GM18870 (cell line): Measurements from ENCODE around the gene BRIP1.
"Not testable (repeated sequence)": the region's sequence is repeated elsewhere in the genome, so short reads cannot be mapped to it uniquely, and the experiment has no call there.

ENCODE experiments used
- ATAC-seq: cut with Tn5 transposase; IDR thresholded peaks from one replicate; pipeline ENCODE4 v1.9.1; 2021; ENCODE audit warnings: moderate library complexity; ENCODE audit not compliant: unreplicated experiment

BRIP1 gene

GRCh38 chr17:61805399-61805798 lies 57.9 kb downstream of the BRIP1 start:
- ATAC-seq = no peak

GRCh38 chr17:61803796-61804195 lies 59.5 kb downstream of the BRIP1 start:
- no peak for ATAC-seq

- ATAC-seq = no peak
These were observed 60.1 kb downstream of the BRIP1 start for GRCh38 chr17:61803216-61803615.

DNA sequence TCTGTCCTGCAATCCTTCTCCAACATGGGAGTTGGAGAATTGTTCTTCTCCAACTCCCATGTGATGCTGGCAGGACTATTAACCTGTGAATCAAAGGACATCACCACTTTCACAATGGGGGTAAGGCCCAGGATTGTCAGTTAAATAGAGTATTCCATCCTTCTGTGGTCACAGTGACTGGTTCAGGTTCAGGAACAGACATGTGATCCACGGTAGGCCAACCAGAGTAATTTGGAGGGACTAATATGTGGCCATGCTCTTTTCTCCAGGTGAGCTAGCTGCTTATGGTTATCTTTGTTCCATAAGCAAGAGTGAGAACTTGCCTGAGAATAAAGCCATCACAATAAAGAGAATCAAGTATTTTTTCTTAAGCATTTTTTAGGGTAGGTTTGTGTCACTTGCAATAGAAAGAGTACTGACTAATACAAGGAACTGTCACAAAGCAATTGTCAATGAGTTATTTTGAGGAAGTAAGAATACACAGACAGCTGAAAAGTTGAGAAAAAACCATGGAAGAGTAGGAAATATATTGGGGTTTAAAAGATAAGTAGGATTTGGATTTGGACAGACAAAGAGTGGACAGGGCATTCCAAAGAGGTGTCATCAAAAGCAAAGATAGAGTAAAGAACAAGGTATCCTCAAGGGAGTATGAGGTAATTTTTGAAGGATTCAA lies 63.4 kb downstream of the BRIP1 start:
- no peak for ATAC-seq

DNA sequence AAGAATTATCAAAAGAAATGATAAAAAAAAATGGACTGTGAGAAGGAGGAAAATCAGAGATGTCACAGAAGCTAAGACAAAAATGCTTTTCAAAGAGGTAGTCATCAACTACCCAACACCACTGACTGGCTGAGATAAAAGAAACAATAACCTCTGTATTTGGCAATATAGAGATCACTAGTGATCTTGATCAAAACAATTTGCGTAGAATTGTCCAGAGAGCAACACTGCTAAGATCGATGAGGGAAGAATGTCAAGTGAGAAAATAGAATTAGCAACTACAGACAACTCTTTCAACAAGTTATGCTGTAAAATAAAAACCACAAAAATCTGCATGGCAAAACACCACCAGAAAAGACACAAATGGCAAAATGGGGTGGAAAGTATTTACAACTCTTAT lies 66.0 kb downstream of the BRIP1 start:
- no peak for ATAC-seq

DNA sequence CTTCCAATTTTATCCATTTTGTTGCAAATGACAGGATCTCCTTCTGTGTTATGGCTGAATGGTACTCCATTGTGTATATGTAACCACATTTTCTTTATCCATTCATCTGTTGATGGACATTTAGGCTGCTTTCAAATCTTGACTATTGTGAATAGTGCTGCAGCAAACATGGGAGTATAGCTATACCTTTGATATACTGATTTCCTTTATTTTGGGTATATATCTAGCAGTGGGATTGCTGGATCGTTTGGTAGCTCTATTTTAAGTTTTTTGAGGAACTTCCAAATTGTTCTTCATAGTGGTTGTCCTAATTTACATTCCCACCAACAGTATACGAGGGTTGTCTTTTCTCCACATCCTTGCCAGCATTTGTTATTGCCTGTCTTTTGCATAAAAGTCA lies 67.8 kb downstream of the BRIP1 start:
- ATAC-seq = no peak

DNA sequence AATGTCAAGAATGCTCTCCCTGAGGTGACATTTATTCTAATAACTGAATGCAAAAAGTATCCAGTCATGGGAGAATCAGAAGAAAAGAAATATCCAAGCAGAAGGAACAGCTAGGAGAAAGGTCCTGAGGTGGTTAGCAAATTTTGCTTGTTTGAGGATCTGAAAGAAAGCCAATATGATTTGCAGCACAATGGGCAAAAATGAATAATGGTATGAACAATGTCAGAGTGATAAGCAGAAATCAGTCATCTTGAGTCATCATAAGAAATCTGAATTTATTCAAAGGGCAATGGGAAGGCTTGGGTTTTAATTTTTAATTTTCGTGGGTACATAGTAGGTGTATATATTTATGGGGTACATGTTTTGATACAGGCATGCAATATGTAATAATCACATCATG lies 68.5 kb downstream of the BRIP1 start:
- ATAC-seq = no peak

GRCh38 chr17:61794242-61794641 lies 69.1 kb downstream of the BRIP1 start:
- ATAC-seq = no peak

DNA sequence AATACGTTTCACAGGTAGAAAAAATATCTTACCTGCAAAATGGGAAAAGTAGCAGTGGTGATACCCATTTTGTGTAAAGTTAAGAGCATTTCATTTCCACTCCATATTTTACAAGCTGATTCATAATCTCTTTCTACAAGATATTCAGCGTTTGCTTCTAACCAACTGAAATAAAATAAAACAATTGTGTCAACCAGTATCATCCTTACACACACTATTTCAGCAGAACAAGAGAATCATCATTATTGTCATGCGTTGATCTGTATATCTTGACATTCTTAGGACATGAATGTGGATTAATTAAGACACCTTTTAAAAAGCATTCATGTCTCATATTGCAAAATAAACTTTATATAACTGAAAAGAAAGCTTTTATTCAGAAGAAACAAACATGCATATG lies 69.8 kb downstream of the BRIP1 start:
- ATAC-seq = no peak

DNA sequence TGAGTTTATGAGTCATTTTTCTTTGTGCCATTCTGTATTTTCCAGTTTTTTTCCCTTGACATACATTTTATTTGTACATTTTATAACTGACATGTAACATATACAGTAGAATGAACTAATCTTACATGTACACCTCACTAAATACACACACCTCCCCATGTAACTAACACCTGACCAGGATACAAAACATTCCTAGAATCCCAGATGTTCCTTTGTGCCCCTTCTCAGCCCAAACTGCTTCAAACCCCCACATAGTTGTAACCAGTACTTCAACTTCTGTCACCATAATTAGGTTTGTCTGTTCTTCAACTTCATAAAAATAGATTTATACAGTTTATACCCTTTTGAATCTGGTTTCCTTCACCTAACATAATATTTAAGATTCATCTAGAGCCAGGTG lies 73.5 kb downstream of the BRIP1 start:
- ATAC-seq = no peak

DNA sequence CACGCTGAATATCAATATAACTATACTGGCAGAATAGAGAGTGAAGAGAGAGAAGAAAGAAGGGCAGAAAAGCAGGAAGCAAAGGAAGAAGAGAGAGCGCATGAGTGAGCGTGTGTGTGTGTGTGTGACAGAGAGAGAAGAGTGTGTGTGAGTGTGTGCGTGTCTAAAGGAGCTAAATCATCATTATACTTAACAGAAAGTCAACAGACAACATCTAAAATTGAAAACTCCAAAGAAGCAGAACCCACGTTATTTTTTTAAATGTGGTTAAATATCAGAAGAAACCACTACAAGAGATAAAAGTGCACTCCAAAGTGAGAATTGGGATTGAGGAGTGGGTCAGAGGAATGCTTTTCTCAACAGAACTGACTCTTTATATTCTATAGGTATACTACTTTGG lies 77.2 kb downstream of the BRIP1 start:
- ATAC-seq = no peak

GRCh38 chr17:61784510-61784909 lies 78.8 kb downstream of the BRIP1 start:
- no peak for ATAC-seq

GRCh38 chr17:61783556-61784304 lies 79.6 kb downstream of the BRIP1 start:
- ATAC-seq = no peak

DNA sequence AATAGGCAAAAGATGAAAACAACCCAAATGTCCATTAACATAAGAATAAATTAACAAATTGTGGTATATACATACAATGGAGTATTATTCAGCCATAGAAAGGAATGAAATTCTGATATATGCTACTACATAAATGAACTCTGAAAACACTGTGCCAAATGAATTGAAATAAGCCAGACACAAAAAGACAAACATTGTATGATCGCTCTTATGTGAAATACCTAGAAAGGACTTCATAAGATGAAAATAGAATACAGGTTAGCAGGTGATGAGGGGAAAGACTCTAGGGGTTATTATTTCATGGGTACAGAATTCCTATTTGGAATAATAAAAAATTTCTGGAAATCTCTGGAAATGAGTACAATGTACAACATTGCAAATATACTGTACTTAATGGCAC lies 80.2 kb downstream of the BRIP1 start:
- ATAC-seq = no peak

DNA sequence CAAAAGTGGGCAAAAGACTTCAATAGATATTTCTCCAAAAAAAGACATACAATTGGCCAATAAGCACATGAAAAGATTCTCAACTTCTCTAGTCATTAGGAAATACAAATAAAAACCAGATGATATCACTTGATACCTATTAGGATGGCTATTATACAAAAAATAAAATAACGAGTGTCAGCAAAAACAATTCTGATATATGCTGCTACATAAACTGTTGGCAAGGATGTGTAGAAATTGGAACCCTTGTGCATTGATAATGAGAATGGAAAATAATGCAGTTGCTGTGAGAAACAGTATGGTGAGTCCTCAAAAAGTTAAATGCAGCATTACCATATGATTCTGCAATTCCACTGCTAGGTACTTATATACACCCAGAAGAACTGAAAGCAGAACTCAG lies 80.6 kb downstream of the BRIP1 start:
- no peak for ATAC-seq

DNA sequence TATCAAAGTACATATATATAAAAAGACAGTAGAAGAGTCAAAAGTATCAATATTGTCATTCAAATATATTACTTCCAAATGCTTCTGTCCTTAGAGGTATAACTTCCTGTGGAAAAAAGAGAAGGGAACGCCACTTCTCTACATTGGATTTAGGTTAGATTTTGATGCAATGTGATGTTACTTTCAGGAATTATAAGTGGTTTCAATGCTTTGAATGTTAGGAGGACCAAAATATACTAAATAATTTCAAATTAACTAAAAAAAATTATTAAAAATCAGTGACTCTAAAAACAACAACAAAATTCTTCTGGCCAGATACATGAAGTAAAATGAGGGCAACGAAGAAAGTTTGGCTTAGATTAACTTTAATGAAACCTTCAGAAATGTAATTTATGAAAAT lies 88.0 kb downstream of the BRIP1 start:
- ATAC-seq = no peak

DNA sequence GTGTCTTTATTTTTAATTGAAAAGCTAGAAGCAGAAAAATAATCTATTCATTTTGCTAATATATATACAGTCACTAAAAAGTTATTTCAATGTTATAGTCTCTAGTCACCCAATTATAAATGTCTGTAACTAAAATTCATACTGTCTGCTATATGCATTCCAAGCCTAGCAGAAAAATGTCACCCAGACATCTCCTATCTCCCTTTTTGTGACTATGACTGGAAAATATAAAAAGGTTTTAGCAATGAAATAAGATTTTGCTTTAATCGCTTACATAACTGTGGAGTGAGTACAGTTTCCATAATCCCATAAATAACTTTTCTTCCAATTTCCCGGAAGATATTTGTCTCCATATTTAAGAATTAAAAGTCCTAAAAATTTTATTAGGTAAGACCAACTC lies 88.6 kb downstream of the BRIP1 start:
- ATAC-seq = no peak

DNA sequence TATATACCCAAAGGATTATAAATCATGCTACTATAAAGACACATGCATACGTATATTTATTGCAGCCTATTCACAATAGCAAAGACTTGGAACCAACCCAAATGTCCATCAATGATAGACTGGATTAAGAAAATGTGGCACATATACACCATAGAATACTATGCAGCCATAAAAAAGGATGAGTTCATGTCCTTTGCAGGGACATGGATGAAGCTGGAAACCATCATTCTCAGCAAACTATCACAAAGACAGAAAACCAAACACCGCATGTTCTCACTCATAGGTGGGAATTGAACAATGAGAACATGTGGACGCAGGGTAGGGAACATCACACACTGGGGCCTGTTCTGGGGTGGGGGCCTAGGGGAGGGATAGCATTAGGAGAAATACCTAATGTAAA lies 89.2 kb downstream of the BRIP1 start:
- not testable (repeated sequence) for ATAC-seq

DNA sequence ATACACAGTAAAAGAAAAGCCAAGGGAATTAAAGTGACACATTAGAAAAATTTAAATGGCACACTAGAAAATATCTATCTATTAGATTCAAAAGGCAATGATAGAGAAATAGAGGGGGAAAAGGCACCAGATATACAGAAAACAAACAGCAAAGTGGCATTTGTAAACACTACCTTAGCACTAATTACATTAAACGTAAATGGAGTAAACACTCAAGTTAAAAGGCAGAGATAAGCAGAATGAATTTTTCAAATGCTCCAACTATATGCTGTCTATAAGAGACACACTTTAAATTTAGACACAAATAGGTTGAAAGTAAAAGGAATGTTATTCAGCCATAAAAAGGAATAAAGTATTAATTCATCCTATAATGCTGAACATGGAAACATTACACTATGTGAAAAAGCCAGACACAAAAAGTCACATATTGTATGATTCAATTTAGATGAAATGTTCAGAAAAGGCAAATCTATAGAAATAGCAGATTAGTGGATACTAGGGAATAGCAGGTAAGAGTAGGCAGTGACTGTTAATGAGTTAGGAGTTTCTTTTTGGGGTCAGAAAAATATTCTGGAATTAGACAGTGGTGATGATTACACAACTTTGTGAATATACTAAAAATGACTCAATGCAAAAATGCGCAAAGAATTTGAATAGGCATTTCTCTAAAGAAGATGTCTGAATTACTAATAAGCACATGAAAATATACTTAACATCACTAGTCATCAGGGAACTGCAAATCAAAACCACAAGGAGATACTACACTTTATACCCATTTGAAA lies 92.4 kb downstream of the BRIP1 start:
- ATAC-seq = no peak

- ATAC-seq = no peak
These were observed 93.3 kb downstream of the BRIP1 start for GRCh38 chr17:61770043-61770442.

GRCh38 chr17:61768405-61768804 lies 94.9 kb downstream of the BRIP1 start:
- no peak for ATAC-seq

- no peak for ATAC-seq
These were observed 96.8 kb downstream of the BRIP1 start for GRCh38 chr17:61766520-61766919.
